Panc1 (cell line): ENCODE data around the gene BAD. TPM values are rescaled to one million over a fixed set of nuclear protein-coding genes. Genes with fewer than 3 reads are reported as not detected.

Experiments
- ATAC-seq: fragments of 200-7000 bp; cut with Tn5 transposase; 2 replicates; pipeline ENCODE4 v1.9.1; 2020; ENCODE audit warnings: mild to moderate bottlenecking, moderate library complexity
- BruUV-seq: library from RNA; stranded (reverse); fragments of 400-500 nt; replicated peaks from 2 replicates; lab custom pipeline; 2021; lab: Mats Ljungman, UMichigan
- CTCF ChIA-PET: fragments of 300-600 bp; sonication (Branson Sonifier 250); formaldehyde crosslinking; loops from one replicate; lab custom pipeline; 2022; ENCODE audit warnings: antibody characterized with exemption; lab: Charles Lee
- POLR2A ChIA-PET: fragments of 300-600 bp; sonication (Branson Sonifier 250); formaldehyde crosslinking; loops from one replicate; lab custom pipeline; 2022; ENCODE audit warnings: antibody characterized with exemption; lab: Charles Lee
- DNase-seq: peaks from one replicate; pipeline ENCODE4 v3.0.0-alpha.2; 2010; ENCODE audit warnings: low read depth, low spot score
- H3K27ac ChIP-seq: 2 replicates; pipeline ENCODE4 v1.5.1; 2011; ENCODE audit warnings: mild to moderate bottlenecking, low read length, inconsistent platforms
- H3K27me3 ChIP-seq: fragments of 200-500 bp; sonication (Bioruptor generic); 2 replicates; pipeline ENCODE4 v1.6.0; 2014; ENCODE audit warnings: low read length, inconsistent platforms; ENCODE audit not compliant: control insufficient read depth, insufficient read depth
- H3K36me3 ChIP-seq: fragments of 200-500 bp; sonication (Bioruptor generic); 2 replicates; pipeline ENCODE4 v1.5.1; 2014; ENCODE audit warnings: inconsistent platforms, mild to moderate bottlenecking, low read length, moderate library complexity; ENCODE audit not compliant: control insufficient read depth, insufficient read depth
- H3K4me1 ChIP-seq: 2 replicates; pipeline ENCODE4 v1.5.1; 2011; ENCODE audit warnings: inconsistent platforms, mild to moderate bottlenecking, low read length, moderate library complexity; ENCODE audit not compliant: control insufficient read depth, insufficient read depth
- H3K4me3 ChIP-seq, 2 experiments: 2 replicates each; pipeline ENCODE4 v1.5.1; 2011 to 2012; ENCODE audit warnings: low read depth in 2 of 2, low read length in 2 of 2, mild to moderate bottlenecking in 2 of 2, inconsistent platforms in 1 of 2, moderate library complexity in 1 of 2
- H3K9me3 ChIP-seq: fragments of 200-500 bp; sonication (Bioruptor generic); 2 replicates; pipeline ENCODE4 v1.5.1; 2014; ENCODE audit warnings: low read depth, mild to moderate bottlenecking, inconsistent platforms, low read length, moderate library complexity; ENCODE audit not compliant: control insufficient read depth, insufficient read depth
- CTCF ChIP-seq: fragments of 450-650 bp; IDR thresholded peaks from 2 replicates; pipeline ENCODE4 v1.5.1; 2017; ENCODE audit warnings: mild to moderate bottlenecking
- POLR2AphosphoS5 ChIP-seq: IDR thresholded peaks from 2 replicates; pipeline ENCODE4 v1.6.1; 2012; ENCODE audit warnings: mild to moderate bottlenecking, low read depth, low read length, moderate library complexity
- REST ChIP-seq, 2 experiments: IDR thresholded peaks; 2 replicates each; pipeline ENCODE4 v1.6.1; 2011 to 2012; ENCODE audit warnings: low read depth in 2 of 2, control low read depth in 1 of 2, low read length in 1 of 2, mild to moderate bottlenecking in 1 of 2, moderate library complexity in 1 of 2; ENCODE audit not compliant: insufficient read depth in 1 of 2
- SIN3A ChIP-seq: IDR thresholded peaks from 2 replicates; pipeline ENCODE4 v1.6.1; 2012; ENCODE audit warnings: low read depth, mild to moderate bottlenecking, low read length, moderate library complexity, borderline replicate concordance; ENCODE audit not compliant: insufficient read depth
- TCF7L2 ChIP-seq: IDR thresholded peaks from 2 replicates; pipeline ENCODE4 v1.6.1; 2011; ENCODE audit warnings: mild to moderate bottlenecking, low read depth, low read length, inconsistent platforms
- in situ Hi-C: cut with HindIII; loops from 2 replicates; pipeline ENCODE4 v1.10.0; 2016; ENCODE audit warnings: low sequenced_read_pairs, low pct_unique_long_range_greater_than_20kb
- intact Hi-C: fragments of 100-400 bp; cut with micrococcal nuclease; formaldehyde crosslinking; loops from one replicate; pipeline ENCODE4 v1.10.0; 2022; ENCODE audit not compliant: unreplicated experiment
- total RNA-seq: library from RNA; stranded (reverse); gene quantifications from one replicate; pipeline ENCODE4 v1.2.1, GENCODE V29; 2021; ENCODE audit not compliant: unreplicated experiment

Gene BAD
- total RNA-seq, 1 experiment from 2014 or later, result 77.7 TPM

- ChIA-PET CTCF (interaction anchor here (0.5 to 1.8 kb wide), 6 partner anchors 8 to 69 kb away, joined by 3 to 12 read pairs (median 4); no protein-coding TSS in a partner anchor), POLR2A (no interaction called here)
- DNase-seq (no peak), ATAC-seq (no peak)
- BruUV-seq, result no TSS peak
- intact Hi-C loops, result no loop called here
- H3K27me3 ChIP-seq, result no peaks in the 10 kb centered on the region
- H3K9me3 ChIP-seq, result no peaks in the 10 kb centered on the region
- H3K4me3 ChIP-seq, result peak overlapping the region; percentile 84 to 90
- H3K4me1 ChIP-seq, result peaks cover 41% of the 10 kb centered on the region
- in situ Hi-C loops, result no loop called here
- H3K27ac ChIP-seq, result peak overlapping the region; percentile 89
- peaks cover 3% of the 10 kb centered on the region; the same call in 1 of the 2 replicates for H3K36me3 ChIP-seq
- TF ChIP-seq REST (IDR thresholded peaks at IDR 0.05; ENCODE audit: insufficient read depth in 1 of 2, low read depth in 2 of 2, low read length in 1 of 2), result no peak
These were observed 32.8 kb downstream of the BAD start for GRCh38 chr11:64251753-64252002.

GRCh38 chr11:64251016-64251752 is 33.3 kb downstream of the BAD start, which contains the start of gene PLCB3:
Gene PLCB3, plus strand, starts transcription at chr11:64251530. Its CDS starts 120 bp downstream, at chr11:64251650.
- DNase-seq (no peak), ATAC-seq (peak; percentile 67)
- Histone ChIP-seq H3K9me3 (no peaks in the 10 kb centered on the region), H3K4me1 (peaks cover 41% of the 10 kb centered on the region), H3K4me3 (peak within 1 kb of the TSS; percentile 84 to 90), H3K36me3 (0 out of 2 replicates have a peak, but pooled peaks cover 3% of the 10 kb centered on the region), H3K27me3 (no peaks in the 10 kb centered on the region), H3K27ac (peak within 1 kb of the TSS; percentile 89)
- ChIA-PET CTCF (interaction anchor here (0.8 to 1.8 kb wide), 3 partner anchors 13 to 54 kb away, joined by 3 to 4 read pairs (median 4); no protein-coding TSS in a partner anchor), POLR2A (no interaction called here)
- intact Hi-C loops, result no loop called here
- BruUV-seq, result no TSS peak
- in situ Hi-C loops, result no loop called here
- no peak for TF ChIP-seq TCF7L2
- peak; percentile 97 for TF ChIP-seq CTCF
- TF ChIP-seq SIN3A, result peak; percentile 44; the same call in 1 of the 2 replicates

GRCh38 chr11:64250415-64251015 is 34.0 kb downstream of the BAD start:
- H3K36me3 ChIP-seq, result peaks cover 5% of the 10 kb centered on the region; the same call in 1 of the 2 replicates
- ChIA-PET CTCF (interaction anchor here (0.8 to 1.8 kb wide), 2 partner anchors 19 to 54 kb away, joined by 4 read pairs; no protein-coding TSS in a partner anchor), POLR2A (no interaction called here)
- H3K4me1 ChIP-seq, result peaks cover 41% of the 10 kb centered on the region
- intact Hi-C loops, result no loop called here
- in situ Hi-C loops, result no loop called here
- no TSS peak for BruUV-seq
- DNase-seq (no peak), ATAC-seq (peak; percentile 13)
- TF ChIP-seq REST (IDR thresholded peaks at IDR 0.05; ENCODE audit: insufficient read depth in 1 of 2, low read depth in 2 of 2, low read length in 1 of 2) (no peak), SIN3A (no peak), TCF7L2 (no peak), CTCF (no peak), POLR2AphosphoS5 (no peak)
- no peaks in the 10 kb centered on the region for H3K9me3 ChIP-seq
- H3K27ac ChIP-seq, result peak overlapping the region; percentile 65
- no peaks in the 10 kb centered on the region for H3K27me3 ChIP-seq
- peak overlapping the region; percentile 65 to 84 for H3K4me3 ChIP-seq
